GM12801 (cell line): ENCODE results near the gene TOP2B.

ENCODE experiments used
- CTCF ChIP-seq: IDR thresholded peaks from one replicate; pipeline ENCODE4 v1.5.1; 2011; ENCODE audit warnings: control low read depth; ENCODE audit not compliant: insufficient read length; ENCODE audit errors: extremely low read depth

The TOP2B gene

GRCh38 chr3:25558796-25559195 lies 105.9 kb downstream of the TOP2B start:
- TF ChIP-seq CTCF: no peak

- no peak for TF ChIP-seq CTCF
Measured at GRCh38 chr3:25558121-25558520, 106.6 kb downstream of the TOP2B start.

- TF ChIP-seq CTCF: no peak
Measured at GRCh38 chr3:25557694-25558093, 107.0 kb downstream of the TOP2B start.

GRCh38 chr3:25556447-25556846 lies 108.3 kb downstream of the TOP2B start:
- no peak for TF ChIP-seq CTCF

GRCh38 chr3:25555695-25556437 lies 108.8 kb downstream of the TOP2B start:
- TF ChIP-seq CTCF: no peak

GRCh38 chr3:25554376-25554775 lies 110.3 kb downstream of the TOP2B start:
- no peak for TF ChIP-seq CTCF

- no peak for TF ChIP-seq CTCF
Measured at GRCh38 chr3:25552251-25552650, 112.5 kb downstream of the TOP2B start.

- no peak for TF ChIP-seq CTCF
Measured at GRCh38 chr3:25548836-25549235, 115.9 kb downstream of the TOP2B start.
